ENCODE results near the gene ZFAND4. TPM values are rescaled to one million over a fixed set of nuclear protein-coding genes. Genes with fewer than 3 reads are reported as not detected.

Gene ZFAND4
- total and polyA plus RNA-seq, 10 of the 15 experiments (the other 5 are each of a cell fraction or from before 2014, with no cell fraction given): 4.7 to 20.8 (median 12.8) TPM

DNA sequence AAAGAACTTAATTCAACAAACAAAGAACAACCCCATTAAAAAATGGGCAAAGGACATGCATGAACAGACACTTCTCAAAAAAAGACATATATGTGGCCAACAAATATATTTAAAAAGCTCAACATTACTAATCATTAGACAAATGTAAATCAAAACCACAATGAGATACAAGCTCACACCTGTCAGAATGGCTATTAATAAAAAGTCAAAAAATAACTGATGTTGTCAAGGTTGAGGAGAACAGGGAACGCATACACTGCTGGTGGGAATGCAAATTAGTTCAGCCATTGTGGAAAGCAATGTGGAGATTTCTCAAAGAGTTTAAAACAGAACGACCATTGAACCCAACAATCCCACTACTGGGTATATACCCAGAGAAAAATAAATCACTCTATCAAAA lies 19.1 kb downstream of the ZFAND4 start (continued):
- TF ChIP-seq ZBTB40 (IDR thresholded peaks at IDR 0.05; ENCODE audit: borderline replicate concordance): no peak
- no peak for TF ChIP-seq ASH2L (IDR thresholded peaks at IDR 0.05; ENCODE audit: borderline replicate concordance, low read depth)
- TF ChIP-seq ATF7 (IDR thresholded peaks at IDR 0.05; ENCODE audit: low read depth): 0 out of 2 replicates have a peak, but pooled peaks have one; percentile 20
- TF ChIP-seq, protein P1, sequence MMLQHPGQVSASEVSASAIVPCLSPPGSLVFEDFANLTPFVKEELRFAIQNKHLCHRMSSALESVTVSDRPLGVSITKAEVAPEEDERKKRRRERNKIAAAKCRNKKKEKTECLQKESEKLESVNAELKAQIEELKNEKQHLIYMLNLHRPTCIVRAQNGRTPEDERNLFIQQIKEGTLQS (IDR thresholded peaks at IDR 0.05; ENCODE audit: borderline replicate concordance, extremely low read depth, low read depth, low read length): no peak
- no peak for TF ChIP-seq SMAD1 (IDR thresholded peaks at IDR 0.05; ENCODE audit: low read depth, partially characterized antibody)
- TF ChIP-seq MTA2 (IDR thresholded peaks at IDR 0.05; ENCODE audit: low read depth): peak; percentile 33
- peak; percentile 78 for TF ChIP-seq RUNX3 (IDR thresholded peaks at IDR 0.05; ENCODE audit: low read length)
- no peak for TF ChIP-seq SPI1 (IDR thresholded peaks at IDR 0.05; ENCODE audit: borderline replicate concordance, insufficient read depth, low read depth, low read length)
